ENCODE data around the gene NCAN.
"Not testable (repeated sequence)": the region's sequence is repeated elsewhere in the genome, so short reads cannot be mapped to it uniquely, and the experiment has no call there.

NCAN gene

GRCh38 chr19:19253409-19253808, 41.7 kb downstream of the NCAN start:
- DNase-seq (ENCODE audit: low read depth, low spot score); H3K4me3 ChIP-seq (ENCODE audit: low read length): not testable (repeated sequence)

- H3K4me3 ChIP-seq (ENCODE audit: low read length) = no peak overlapping the region
- DNase-seq (ENCODE audit: low read depth, low spot score) = no peak
These were observed 44.6 kb downstream of the NCAN start for GRCh38 chr19:19256072-19256969.

GRCh38 chr19:19257137-19257536, 45.4 kb downstream of the NCAN start:
- no peak overlapping the region for H3K4me3 ChIP-seq (ENCODE audit: low read length)
- DNase-seq (ENCODE audit: low read depth, low spot score) = no peak

GRCh38 chr19:19257836-19258588, 46.3 kb downstream of the NCAN start:
- no peak overlapping the region for H3K4me3 ChIP-seq (ENCODE audit: low read length)
- DNase-seq (ENCODE audit: low read depth, low spot score) = no peak

- H3K4me3 ChIP-seq (ENCODE audit: low read length) = no peak overlapping the region
- no peak for DNase-seq (ENCODE audit: low read depth, low spot score)
These were observed 47.0 kb downstream of the NCAN start for GRCh38 chr19:19258589-19259338.

- DNase-seq (ENCODE audit: low read depth, low spot score) = peak; percentile 74
- H3K4me3 ChIP-seq (ENCODE audit: low read length) = no peak overlapping the region
These were observed 48.0 kb downstream of the NCAN start for GRCh38 chr19:19259741-19260140.

- no peak overlapping the region for H3K4me3 ChIP-seq (ENCODE audit: low read length)
- DNase-seq (ENCODE audit: low read depth, low spot score) = no peak
These were observed 48.9 kb downstream of the NCAN start for GRCh38 chr19:19260417-19261214.

GRCh38 chr19:19261350-19262189, 49.8 kb downstream of the NCAN start:
- no peak for DNase-seq (ENCODE audit: low read depth, low spot score)
- no peak overlapping the region for H3K4me3 ChIP-seq (ENCODE audit: low read length)

- H3K4me3 ChIP-seq (ENCODE audit: low read length) = no peak overlapping the region
- DNase-seq (ENCODE audit: low read depth, low spot score) = no peak
These were observed 50.7 kb downstream of the NCAN start for GRCh38 chr19:19262190-19263057.

- DNase-seq (ENCODE audit: low read depth, low spot score) = no peak
- no peak overlapping the region for H3K4me3 ChIP-seq (ENCODE audit: low read length)
These were observed 52.2 kb downstream of the NCAN start for GRCh38 chr19:19263886-19264487.

- DNase-seq (ENCODE audit: low read depth, low spot score) = no peak
These were observed 55.5 kb downstream of the NCAN start for GRCh38 chr19:19267305-19267704.

GRCh38 chr19:19268453-19269385, 57.0 kb downstream of the NCAN start:
- H3K4me3 ChIP-seq (ENCODE audit: low read length) = no peak overlapping the region
- DNase-seq (ENCODE audit: low read depth, low spot score) = no peak

More at GRCh38 chr19:19267305-19267704, 55.5 kb downstream of the NCAN start:
- no peak overlapping the region for H3K4me3 ChIP-seq (ENCODE audit: low read length)

- H3K4me3 ChIP-seq (ENCODE audit: low read length) = no peak overlapping the region
- DNase-seq (ENCODE audit: low read depth, low spot score) = no peak
These were observed 58.4 kb downstream of the NCAN start for GRCh38 chr19:19269952-19270694.

- no peak for DNase-seq (ENCODE audit: low read depth, low spot score)
- no peak overlapping the region for H3K4me3 ChIP-seq (ENCODE audit: low read length)
These were observed 59.2 kb downstream of the NCAN start for GRCh38 chr19:19270749-19271571.
